ENCODE data around the gene AMELX.

- TF ChIP-seq POLR2AphosphoS5 (IDR thresholded peaks at IDR 0.05) (no peak), CTCF (IDR thresholded peaks at IDR 0.05) (no peak)
Measured at GRCh38 chrX:11285651-11286050, 7.6 kb upstream of the AMELX start.
